Lower leg skin (tissue), 3 donors: ENCODE data around the gene GPR141.

Source experiments
- CTCF ChIP-seq, 3 donors: fragments of 450-650 bp; IDR thresholded peaks; one replicate each; pipeline ENCODE4 v1.5.1; 2016; ENCODE audit warnings: antibody characterized with exemption in 3 of 3, mild to moderate bottlenecking in 3 of 3, moderate library complexity in 2 of 3
- POLR2A ChIP-seq, 2 donors: fragments of 450-650 bp; IDR thresholded peaks; one replicate each; pipeline ENCODE4 v1.6.1; 2016 to 2017; ENCODE audit warnings: antibody characterized with exemption in 2 of 2, mild to moderate bottlenecking in 1 of 2, moderate library complexity in 1 of 2

- TF ChIP-seq CTCF (IDR thresholded peaks at IDR 0.05) = no peak
- no peak for TF ChIP-seq POLR2A (IDR thresholded peaks at IDR 0.05)
These were observed 41.5 kb upstream of the GPR141 start for GRCh38 chr7:37642028-37642540.
